Upper lobe of left lung (tissue), 4 donors: ENCODE data around the gene RUNX1.

Experiments
- EP300 ChIP-seq, 4 donors: sonication (generic); formaldehyde crosslinking; IDR thresholded peaks; one replicate each; pipeline ENCODE4 v1.5.1; 2017; ENCODE audit warnings: antibody characterized with exemption in 4 of 4, control low read depth in 2 of 4
- POLR2A ChIP-seq, 4 donors: fragments of 450-650 bp; IDR thresholded peaks; one replicate each; pipeline ENCODE4 v1.5.1; 2016 to 2017; ENCODE audit warnings: antibody characterized with exemption in 4 of 4, mild to moderate bottlenecking in 2 of 4
- TF ChIP-seq, protein P1 (sequence below), 6 experiments: fragments of 450-650 bp in 4 of 6; fragments of 200-600 bp in 2 of 6; sonication (generic) in 2 of 6; IDR thresholded peaks; one replicate each; pipeline ENCODE4 v1.5.1; 2016 to 2019; ENCODE audit warnings: antibody characterized with exemption in 6 of 6

DNA sequence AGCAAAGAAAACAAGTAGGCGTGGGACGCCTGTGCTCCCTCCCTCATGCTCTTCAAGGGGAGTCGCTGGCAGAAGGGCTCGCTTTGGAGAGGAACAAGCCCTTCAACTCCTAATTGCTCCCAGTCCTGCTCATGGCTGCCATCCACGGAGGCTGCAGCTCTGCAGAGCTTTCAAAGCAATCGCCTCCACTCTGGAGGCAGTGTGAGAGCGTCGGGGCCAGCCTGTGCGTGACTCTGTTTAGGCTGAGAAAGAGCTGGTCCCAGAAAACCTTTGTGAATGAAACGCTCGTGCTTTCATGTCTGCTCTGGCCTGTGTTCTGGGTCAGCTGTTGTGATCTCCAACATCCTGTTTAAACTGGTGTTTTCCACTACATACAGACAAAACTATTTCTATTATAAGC lies 23.9 kb upstream of the RUNX1 start:
- TF ChIP-seq POLR2A (IDR thresholded peaks at IDR 0.05) (no peak), EP300 (IDR thresholded peaks at IDR 0.05) (no peak)
- TF ChIP-seq, protein P1, sequence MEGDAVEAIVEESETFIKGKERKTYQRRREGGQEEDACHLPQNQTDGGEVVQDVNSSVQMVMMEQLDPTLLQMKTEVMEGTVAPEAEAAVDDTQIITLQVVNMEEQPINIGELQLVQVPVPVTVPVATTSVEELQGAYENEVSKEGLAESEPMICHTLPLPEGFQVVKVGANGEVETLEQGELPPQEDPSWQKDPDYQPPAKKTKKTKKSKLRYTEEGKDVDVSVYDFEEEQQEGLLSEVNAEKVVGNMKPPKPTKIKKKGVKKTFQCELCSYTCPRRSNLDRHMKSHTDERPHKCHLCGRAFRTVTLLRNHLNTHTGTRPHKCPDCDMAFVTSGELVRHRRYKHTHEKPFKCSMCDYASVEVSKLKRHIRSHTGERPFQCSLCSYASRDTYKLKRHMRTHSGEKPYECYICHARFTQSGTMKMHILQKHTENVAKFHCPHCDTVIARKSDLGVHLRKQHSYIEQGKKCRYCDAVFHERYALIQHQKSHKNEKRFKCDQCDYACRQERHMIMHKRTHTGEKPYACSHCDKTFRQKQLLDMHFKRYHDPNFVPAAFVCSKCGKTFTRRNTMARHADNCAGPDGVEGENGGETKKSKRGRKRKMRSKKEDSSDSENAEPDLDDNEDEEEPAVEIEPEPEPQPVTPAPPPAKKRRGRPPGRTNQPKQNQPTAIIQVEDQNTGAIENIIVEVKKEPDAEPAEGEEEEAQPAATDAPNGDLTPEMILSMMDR (IDR thresholded peaks at IDR 0.05), result no peak
